IMR-90 (cell line): ENCODE results near the gene NFX1. TPM values are rescaled to one million over a fixed set of nuclear protein-coding genes. Genes with fewer than 3 reads are reported as not detected.

ENCODE experiments used
- ATAC-seq: fragments of 200-7000 bp; cut with Tn5 transposase; 2 replicates; pipeline ENCODE4 v1.9.1; 2020; ENCODE audit warnings: low read depth, mild to moderate bottlenecking, moderate library complexity
- BruUV-seq: library from RNA; stranded (reverse); fragments of 400-500 nt; replicated peaks from 2 replicates; lab custom pipeline; 2021; lab: Mats Ljungman, UMichigan
- CTCF ChIA-PET: fragments of 300-600 bp; formaldehyde crosslinking; extraction: SDS; loops from one replicate; lab custom pipeline; 2021; ENCODE audit warnings: antibody characterized with exemption; lab: Yijun Ruan, JAX
- POLR2A ChIA-PET: fragments of 300-600 bp; sonication (Branson Sonifier 250); formaldehyde crosslinking; loops from one replicate; lab custom pipeline; 2022; ENCODE audit warnings: antibody characterized with exemption; ENCODE audit not compliant: unreplicated experiment; lab: Charles Lee
- DNase-seq: peaks from one replicate; pipeline ENCODE4 v3.0.0; 2013
- H2AFZ ChIP-seq: replicated peaks from 2 replicates; pipeline ENCODE3; 2013; ENCODE audit warnings: low read length, mild to moderate bottlenecking; ENCODE audit not compliant: poor library complexity
- H2AK5ac ChIP-seq: 2 replicates; pipeline ENCODE4 v1.6.1; 2013; ENCODE audit warnings: low read depth, low read length, inconsistent platforms
- H2AK9ac ChIP-seq: replicated peaks from 2 replicates; pipeline ENCODE3; 2013; ENCODE audit warnings: mild to moderate bottlenecking, low read depth, low read length, moderate library complexity; ENCODE audit not compliant: poor library complexity
- H2BK120ac ChIP-seq: 2 replicates; pipeline ENCODE4 v1.6.1; 2013; ENCODE audit warnings: low read depth, low read length, inconsistent platforms
- H2BK15ac ChIP-seq: 3 replicates; pipeline ENCODE4 v1.6.1; 2013; ENCODE audit warnings: low read depth, low read length, inconsistent platforms
- H2BK20ac ChIP-seq: 2 replicates; pipeline ENCODE4 v1.6.1; 2013; ENCODE audit warnings: low read depth, mild to moderate bottlenecking, inconsistent platforms, low read length, moderate library complexity
- H2BK5ac ChIP-seq: 2 replicates; pipeline ENCODE4 v1.6.1; 2013; ENCODE audit warnings: mild to moderate bottlenecking, low read depth, low read length, inconsistent platforms; ENCODE audit not compliant: poor library complexity, severe bottlenecking
- H3K14ac ChIP-seq: replicated peaks from 2 replicates; pipeline ENCODE4 v1.6.1; 2013; ENCODE audit warnings: low read depth, low read length, inconsistent platforms
- H3K18ac ChIP-seq: 2 replicates; pipeline ENCODE4 v1.6.1; 2013; ENCODE audit warnings: low read depth, low read length, control low read depth
- H3K23ac ChIP-seq: 2 replicates; pipeline ENCODE4 v1.6.1; 2013; ENCODE audit warnings: low read depth, low read length, inconsistent platforms
- H3K27ac ChIP-seq: 2 replicates; pipeline ENCODE4 v1.5.1; 2013; ENCODE audit warnings: mild to moderate bottlenecking, control low read depth, low read length; ENCODE audit not compliant: insufficient read depth
- H3K27me3 ChIP-seq: 2 replicates; pipeline ENCODE4 v1.6.1; 2013; ENCODE audit warnings: low read length; ENCODE audit not compliant: control insufficient read depth, insufficient read depth
- H3K36me3 ChIP-seq: 2 replicates; pipeline ENCODE4 v1.6.1; 2013; ENCODE audit warnings: low read length, mixed read lengths; ENCODE audit not compliant: control insufficient read depth, insufficient read depth
- H3K4ac ChIP-seq: 2 replicates; pipeline ENCODE4 v1.6.1; 2013; ENCODE audit warnings: low read depth, low read length, inconsistent platforms
- H3K4me1 ChIP-seq: 2 replicates; pipeline ENCODE4 v1.6.1; 2013; ENCODE audit warnings: low read length, mixed read lengths; ENCODE audit not compliant: control insufficient read depth, insufficient read depth
- H3K4me2 ChIP-seq: 2 replicates; pipeline ENCODE4 v1.6.1; 2013; ENCODE audit warnings: low read depth, mild to moderate bottlenecking, control low read depth, low read length, moderate library complexity
- H3K4me3 ChIP-seq: 2 replicates; pipeline ENCODE4 v1.5.1; 2013; ENCODE audit warnings: low read depth, mild to moderate bottlenecking, control low read depth, low read length, moderate library complexity; ENCODE audit not compliant: insufficient read depth
- H3K56ac ChIP-seq: 2 replicates; pipeline ENCODE4 v1.6.1; 2013; ENCODE audit warnings: low read length, inconsistent platforms; ENCODE audit not compliant: insufficient read depth; ENCODE audit errors: extremely low read depth
- H3K79me1 ChIP-seq, 2 experiments: 2 replicates each; pipeline ENCODE4 v1.6.1; 2013; ENCODE audit warnings: low read length in 2 of 2, inconsistent platforms in 1 of 2, low read depth in 1 of 2
- H3K9ac ChIP-seq: 2 replicates; pipeline ENCODE4 v1.6.1; 2013; ENCODE audit warnings: low read depth, low read length, control low read depth
- H3K9me1 ChIP-seq: 2 replicates; pipeline ENCODE4 v1.6.1; 2013; ENCODE audit warnings: low read length, inconsistent platforms; ENCODE audit not compliant: insufficient read depth
- H3K9me3 ChIP-seq: 2 replicates; pipeline ENCODE4 v1.6.1; 2013; ENCODE audit warnings: low read length; ENCODE audit not compliant: control insufficient read depth, insufficient read depth
- H4K20me1 ChIP-seq: 2 replicates; pipeline ENCODE4 v1.6.1; 2013; ENCODE audit warnings: low read length, inconsistent platforms; ENCODE audit not compliant: insufficient read depth
- H4K5ac ChIP-seq: 2 replicates; pipeline ENCODE4 v1.6.1; 2013; ENCODE audit warnings: mild to moderate bottlenecking, low read depth, low read length, control low read depth
- H4K8ac ChIP-seq, 2 experiments: 2 replicates each; pipeline ENCODE4 v1.6.1; 2013; ENCODE audit warnings: low read depth in 2 of 2, low read length in 2 of 2, control low read depth in 1 of 2, inconsistent platforms in 1 of 2
- H4K91ac ChIP-seq: 2 replicates; pipeline ENCODE4 v1.6.1; 2013; ENCODE audit warnings: low read depth, low read length, inconsistent platforms; ENCODE audit not compliant: insufficient read depth
- FOS ChIP-seq: fragments of 150-350 bp; IDR thresholded peaks from 2 replicates; pipeline ENCODE4 v1.6.1; 2016; ENCODE audit warnings: low read depth, low read length
- RCOR1 ChIP-seq: IDR thresholded peaks from 2 replicates; pipeline ENCODE4 v1.6.1; 2012; ENCODE audit warnings: mild to moderate bottlenecking, low read length, improper control_type of control experiment; ENCODE audit not compliant: insufficient replicate concordance
- RFX5 ChIP-seq: IDR thresholded peaks from 2 replicates; pipeline ENCODE4 v1.8.0; 2012; ENCODE audit warnings: low read depth, mild to moderate bottlenecking, low read length, moderate library complexity
- WGBS, 2 experiments: methylation state at CpG; one replicate each; pipeline versions ENCODE4 v1.1.5 to v1.1.7; 2013; ENCODE audit warnings: missing lambda C conversion rate in 2 of 2; ENCODE audit not compliant: insufficient read length in 1 of 2; ENCODE audit errors: extremely low coverage in 2 of 2; 5-methylcytosine and 5-hydroxymethylcytosine counted together
- dilution Hi-C: fragments of 300-500 bp; cut with HindIII; formaldehyde crosslinking; loops from one replicate; pipeline ENCODE4 v1.14.3; 2018; ENCODE audit warnings: low sequenced_read_pairs; ENCODE audit not compliant: unreplicated experiment
- in situ Hi-C: fragments of 300-500 bp; cut with MboI; formaldehyde crosslinking; loops from 3 replicates; pipeline ENCODE4 v1.14.3; 2019; ENCODE audit warnings: low sequenced_read_pairs, inconsistent platforms, mixed read lengths
- intact Hi-C: fragments of 100-400 bp; cut with micrococcal nuclease; formaldehyde crosslinking; loops from 2 replicates; pipeline ENCODE4 v1.10.0; 2022
- polyA plus RNA-seq, 3 experiments: library from polyadenylated mRNA; depleted of rRNA; stranded (reverse); fragments of >200 nt; gene quantifications; 2 replicates each; pipeline ENCODE4 v1.2.3, GENCODE V29; 2012; ENCODE audit warnings: low replicate concordance in 1 of 3
- total RNA-seq: library from RNA; depleted of rRNA; stranded (reverse); fragments of >200 nt; gene quantifications from 2 replicates; pipeline ENCODE4 v1.2.3, GENCODE V29; 2012

Gene NFX1
- total and polyA plus RNA-seq, 2 of the 4 experiments (the other 2 are of a cell fraction) = 27.0 to 36.0 TPM

- Histone ChIP-seq H2BK120ac (no peak overlapping the region), H2AFZ (peak overlapping the region; percentile 43)
- intact Hi-C loops = no loop called here
These were observed 126.7 kb downstream of the NFX1 start for GRCh38 chr9:33416996-33417395.

More at GRCh38 chr9:33416996-33417395, 126.7 kb downstream of the NFX1 start:
- DNase-seq = no peak
- H3K4me1 ChIP-seq = no peaks in the 10 kb centered on the region
- H2BK5ac ChIP-seq = no peak overlapping the region
- no peaks in the 10 kb centered on the region for H3K9me1 ChIP-seq
- H3K27me3 ChIP-seq = peaks cover 19% of the 10 kb centered on the region
- H2BK20ac ChIP-seq = no peak overlapping the region
- no peak overlapping the region for H3K4me3 ChIP-seq
- no peak overlapping the region for H3K4ac ChIP-seq
- H4K91ac ChIP-seq = no peak overlapping the region
- no peak overlapping the region for H3K56ac ChIP-seq
- H4K5ac ChIP-seq = no peak overlapping the region
- H3K9me3 ChIP-seq = no peaks in the 10 kb centered on the region
- dilution Hi-C loops (no loop called here), in situ Hi-C loops (loop anchor here (25.0 kb wide), 1 partner anchor 295 kb away; no protein-coding TSS in a partner anchor)
- no peak overlapping the region for H3K14ac ChIP-seq
- WGBS, 2 experiments = 33% methylated on average over 1 of the region's 5 CpGs; no CpG with 5 or more reads in 1 of the 2 experiments
- no peak overlapping the region for H2AK9ac ChIP-seq
- no TSS peak for BruUV-seq
- ChIA-PET CTCF (interaction anchor here (1.4 to 3.0 kb wide), 2 partner anchors 43 to 50 kb away, joined by 3 to 14 read pairs; no protein-coding TSS in a partner anchor), POLR2A (no interaction called here)
- no peak overlapping the region for H3K9ac ChIP-seq
- H3K4me2 ChIP-seq = no peak overlapping the region
- no peaks in the 10 kb centered on the region for H4K20me1 ChIP-seq
- no peak overlapping the region for H2BK15ac ChIP-seq
- no peak for ATAC-seq
- no peaks in the 10 kb centered on the region for H3K79me1 ChIP-seq
- TF ChIP-seq RCOR1 = no peak
- TF ChIP-seq RFX5 = no peak
- no peak for TF ChIP-seq FOS
- H4K8ac ChIP-seq = no peak overlapping the region
- H3K18ac ChIP-seq = no peak overlapping the region
- H3K27ac ChIP-seq = no peak overlapping the region
- H2AK5ac ChIP-seq = no peak overlapping the region
- H3K36me3 ChIP-seq = no peaks in the 10 kb centered on the region
- H3K23ac ChIP-seq = no peak overlapping the region
